GM19467 (cell line): Measurements from ENCODE around the gene ZNG1B.
"Not testable (repeated sequence)": the region's sequence is repeated elsewhere in the genome, so short reads cannot be mapped to it uniquely, and the experiment has no call there.

Source experiments
- ATAC-seq: cut with Tn5 transposase; IDR thresholded peaks from one replicate; pipeline ENCODE4 v1.9.1; 2021; ENCODE audit warnings: mild to moderate bottlenecking, moderate library complexity; ENCODE audit not compliant: unreplicated experiment

ZNG1B gene

DNA sequence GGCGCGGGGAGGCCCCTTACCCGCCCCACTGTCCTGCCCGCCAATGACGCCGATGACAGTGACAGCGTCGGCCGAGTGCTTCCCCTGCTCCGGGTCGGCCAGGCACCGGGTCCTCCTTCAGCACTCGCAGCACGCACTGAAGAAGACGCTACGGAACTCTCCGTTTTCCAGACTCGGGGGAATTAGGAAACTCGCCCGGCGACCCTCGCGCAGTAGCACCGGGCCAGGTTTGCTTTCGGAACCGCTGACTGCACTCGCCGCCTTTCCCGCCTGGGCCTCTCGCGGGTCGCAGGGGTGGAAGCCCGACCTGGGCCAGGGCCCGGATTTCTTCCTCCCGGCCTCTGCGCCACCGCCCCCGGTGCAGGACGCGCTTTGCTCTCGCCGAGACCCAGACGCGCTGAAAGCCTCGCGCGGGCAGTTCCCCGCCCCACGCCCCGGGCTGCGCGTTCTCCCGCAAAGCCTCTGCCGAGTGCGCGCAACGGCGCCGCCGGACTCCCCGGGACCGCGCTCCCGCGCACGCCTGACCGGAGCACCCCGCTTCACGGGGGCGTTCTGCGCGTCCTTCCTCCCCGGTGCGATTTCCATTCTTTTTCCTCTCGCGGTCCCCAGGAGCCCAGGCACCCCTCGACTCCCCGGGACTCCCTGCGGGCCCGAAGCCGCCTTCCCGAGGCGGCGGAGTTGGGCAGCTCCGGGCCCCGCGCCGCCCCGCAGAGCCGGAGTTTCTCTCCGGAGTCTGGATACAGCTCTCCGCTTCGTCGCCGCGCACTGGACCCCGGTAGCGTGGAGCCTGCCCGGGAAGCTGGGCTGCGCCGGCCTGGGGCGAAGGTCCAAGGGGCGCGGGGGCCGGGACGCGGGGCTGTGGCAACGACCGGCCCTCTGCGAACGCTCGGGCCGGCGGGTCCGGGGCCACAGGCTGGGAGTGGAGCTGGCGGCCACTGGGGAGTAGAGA lies 65.9 kb downstream of the ZNG1B start:
- ATAC-seq: peak; percentile 73

DNA sequence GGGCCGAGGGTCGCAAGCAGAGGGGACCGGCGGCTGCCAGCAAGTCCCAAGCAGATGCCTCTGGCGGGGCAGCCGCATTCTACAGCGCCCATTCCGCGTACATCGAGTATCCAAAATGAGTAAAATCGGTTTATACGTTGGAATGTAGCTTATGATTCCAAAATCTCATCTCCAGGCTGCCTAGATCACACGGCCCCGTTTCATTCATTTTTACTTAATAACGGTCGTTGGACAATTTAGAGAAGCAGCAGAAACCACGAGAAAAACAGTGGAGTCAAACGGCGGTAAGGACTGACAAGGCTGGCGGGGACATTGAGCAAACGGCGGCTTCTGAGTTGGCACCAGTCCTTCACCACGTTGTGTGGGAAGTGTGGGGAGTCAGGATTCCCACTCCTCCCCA lies 66.6 kb downstream of the ZNG1B start:
- ATAC-seq: not testable (repeated sequence)

DNA sequence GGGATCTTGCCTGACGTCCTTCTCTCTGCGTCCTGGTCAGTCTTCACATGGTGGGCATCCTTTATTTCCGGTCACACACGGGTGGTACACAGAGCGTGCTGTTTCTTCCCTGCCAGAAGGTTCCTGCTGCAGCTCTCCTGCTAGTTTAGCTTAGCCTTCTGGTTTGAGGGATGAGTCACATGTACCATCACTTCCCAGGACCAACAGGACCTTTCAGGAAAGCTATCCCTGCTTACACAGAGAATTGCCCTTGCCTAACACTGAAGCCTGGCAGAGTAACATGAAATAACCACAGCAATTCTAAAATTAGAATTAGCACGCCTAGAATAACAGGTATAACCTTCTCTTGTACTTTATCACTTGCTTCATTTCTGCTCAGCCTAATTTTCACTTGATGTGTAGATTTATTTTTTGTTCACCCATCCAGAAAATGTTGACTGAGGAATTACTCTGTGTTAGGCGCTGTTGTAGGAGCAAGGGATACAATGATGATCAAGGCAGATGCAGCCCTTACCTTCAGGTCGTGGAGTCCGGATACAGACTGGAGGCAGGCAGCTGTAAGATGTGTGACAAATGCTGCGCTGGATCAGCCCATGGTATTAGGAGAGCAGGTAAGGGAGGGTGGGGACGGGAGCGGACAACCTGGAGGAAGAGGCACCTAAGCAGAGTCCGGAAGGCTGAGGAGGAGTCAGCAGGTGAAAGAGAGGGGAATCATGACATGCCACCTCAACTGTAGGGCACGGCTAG lies 70.1 kb downstream of the ZNG1B start:
- ATAC-seq: not testable (repeated sequence)

DNA sequence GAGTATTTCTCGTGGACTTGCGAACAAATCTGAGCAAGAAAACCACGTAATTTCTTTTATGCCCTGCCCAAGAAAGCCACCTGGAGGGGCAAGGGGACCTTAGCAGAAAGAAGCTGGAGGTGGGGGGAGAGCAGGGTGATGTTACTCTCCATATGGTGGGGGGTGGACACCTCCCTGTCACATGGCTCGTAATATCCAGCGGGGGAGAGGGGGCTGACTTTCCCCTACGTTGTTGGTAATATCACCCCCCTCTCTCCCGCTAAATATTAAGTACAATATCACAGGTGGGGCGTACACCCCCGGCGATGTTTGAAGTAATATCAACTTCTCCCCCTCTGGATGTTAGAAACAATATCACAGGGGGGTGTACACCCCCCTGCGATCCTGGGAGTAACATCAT lies 70.7 kb downstream of the ZNG1B start:
- ATAC-seq: not testable (repeated sequence)

DNA sequence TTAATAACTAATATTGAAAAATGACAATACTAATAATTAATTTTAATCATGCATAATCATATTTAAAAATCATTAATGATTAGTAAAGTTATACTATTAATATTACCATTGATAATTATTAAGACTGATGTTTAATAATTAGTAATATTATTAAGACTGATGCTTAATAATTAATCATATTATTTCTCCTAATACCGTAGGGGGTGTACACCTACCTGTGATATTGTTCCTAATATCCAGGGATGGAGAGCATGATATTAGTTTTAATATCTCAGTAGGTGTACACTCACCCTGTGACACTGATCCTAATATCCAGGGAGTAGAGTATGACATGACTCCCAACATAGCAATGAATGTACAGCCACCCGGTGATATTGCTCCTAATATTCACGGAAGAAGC lies 73.4 kb downstream of the ZNG1B start:
- not testable (repeated sequence) for ATAC-seq

DNA sequence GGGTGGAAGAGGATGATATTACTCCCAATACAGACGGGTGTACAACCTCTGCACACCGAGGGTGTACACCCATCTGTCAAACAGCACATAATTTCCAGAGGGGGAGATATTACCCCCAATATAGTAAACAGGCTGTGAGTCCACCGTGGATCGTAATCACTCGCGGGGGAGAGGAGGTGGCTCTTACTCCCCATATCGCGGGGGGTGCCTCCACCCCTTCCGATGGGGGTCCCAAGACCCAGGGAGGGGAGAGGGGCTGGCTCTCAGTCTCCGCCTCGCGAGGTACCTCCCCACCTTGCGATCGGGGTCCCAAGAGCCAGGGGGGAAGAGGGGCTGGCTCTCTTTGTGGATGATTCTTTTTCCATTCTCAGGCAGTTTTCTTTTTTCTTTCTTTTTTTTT lies 74.4 kb downstream of the ZNG1B start:
- ATAC-seq: not testable (repeated sequence)

DNA sequence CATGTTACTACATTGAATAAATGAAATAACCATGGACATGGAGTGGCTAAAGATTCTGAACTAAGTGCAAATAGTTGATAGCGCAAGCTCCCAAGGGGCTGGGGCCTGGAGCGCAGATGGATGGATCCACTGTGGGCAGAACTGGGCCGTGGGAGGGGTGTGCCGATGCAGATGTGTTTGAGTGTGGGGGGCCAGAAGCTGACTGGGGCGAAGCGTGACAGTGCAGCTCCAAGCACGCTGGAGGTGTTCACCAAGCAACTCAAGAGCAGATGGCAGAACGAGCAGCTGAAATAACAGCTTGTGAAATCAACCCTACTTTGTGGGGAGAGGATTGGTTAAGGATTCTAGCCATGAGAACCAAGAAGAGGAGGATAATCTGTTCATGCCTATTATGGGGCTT lies 78.0 kb downstream of the ZNG1B start:
- not testable (repeated sequence) for ATAC-seq

DNA sequence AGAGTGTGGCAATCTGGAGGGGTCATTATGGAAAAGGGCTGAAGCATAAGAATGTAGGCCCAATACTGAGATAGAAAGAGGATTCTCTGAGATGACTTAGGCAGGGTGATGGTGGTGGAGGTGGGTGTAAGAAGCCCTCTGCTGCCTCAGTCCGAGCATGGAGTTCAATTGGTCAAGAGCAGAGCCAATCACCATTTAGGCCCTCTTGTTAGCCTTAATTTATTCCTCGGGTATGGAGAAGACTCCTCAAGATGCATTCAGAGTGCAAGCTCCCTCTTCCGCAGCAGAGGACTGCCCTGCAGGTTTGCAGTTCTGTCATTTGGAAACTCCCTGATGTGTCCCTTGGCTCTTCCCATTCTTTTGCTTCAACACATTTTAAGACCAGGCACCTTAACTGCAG lies 78.5 kb downstream of the ZNG1B start:
- ATAC-seq: not testable (repeated sequence)

DNA sequence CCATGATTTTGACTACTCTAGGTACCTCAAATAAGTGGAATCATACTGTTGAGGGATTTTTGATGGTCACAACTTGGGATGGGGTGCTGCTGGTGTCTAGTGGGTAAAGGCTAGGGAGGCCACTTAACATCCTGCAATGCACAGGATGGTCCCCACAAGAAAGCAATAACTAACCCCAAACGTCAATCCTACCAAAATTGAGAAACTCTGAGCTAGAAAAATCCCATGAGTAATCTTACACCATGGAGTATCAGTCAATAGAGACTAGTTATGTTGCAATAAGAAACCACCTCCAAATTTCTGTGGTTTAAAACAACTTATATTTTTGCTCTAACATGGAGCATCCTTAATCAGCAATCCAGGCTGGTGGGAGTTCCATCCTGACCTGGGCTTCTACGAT lies 79.5 kb downstream of the ZNG1B start:
- ATAC-seq: not testable (repeated sequence)

DNA sequence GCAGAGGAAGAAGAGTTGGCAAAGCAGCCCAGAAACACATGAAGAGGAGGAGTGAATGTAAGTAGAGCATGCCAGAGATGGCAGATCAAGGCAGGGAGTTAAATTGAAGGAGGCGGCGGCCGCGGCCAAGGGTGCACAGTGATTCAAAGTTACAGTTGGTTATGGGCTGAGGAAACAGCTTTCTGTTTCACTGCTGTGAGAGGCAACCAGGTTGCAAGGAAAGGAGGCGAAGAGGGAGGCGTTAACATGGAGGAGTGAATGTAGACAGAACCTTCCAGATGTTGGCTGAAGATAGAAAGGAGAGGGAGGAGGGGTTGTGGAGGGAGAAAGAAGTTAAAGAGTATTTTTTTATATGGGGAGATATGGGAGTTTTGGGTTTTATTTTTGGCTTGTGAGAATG lies 83.3 kb downstream of the ZNG1B start:
- not testable (repeated sequence) for ATAC-seq

DNA sequence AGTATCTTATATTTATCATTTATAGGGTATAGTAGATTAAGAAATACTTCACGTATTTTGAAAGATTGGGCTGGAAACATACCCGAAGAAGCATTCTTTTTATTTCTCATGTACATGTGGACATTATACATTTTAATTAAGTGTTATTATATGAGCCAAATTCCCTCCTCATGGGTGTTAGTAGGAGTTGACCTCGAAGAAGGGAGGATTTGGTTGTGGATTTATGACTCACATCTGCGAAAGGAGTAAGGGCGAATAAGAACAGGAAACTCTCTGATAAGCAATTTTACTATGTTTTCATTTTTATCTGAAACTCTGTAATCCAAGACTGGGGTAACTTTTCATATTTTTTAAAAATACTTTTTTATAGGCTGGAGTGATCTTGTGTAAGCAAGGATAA lies 84.0 kb downstream of the ZNG1B start:
- ATAC-seq: not testable (repeated sequence)

DNA sequence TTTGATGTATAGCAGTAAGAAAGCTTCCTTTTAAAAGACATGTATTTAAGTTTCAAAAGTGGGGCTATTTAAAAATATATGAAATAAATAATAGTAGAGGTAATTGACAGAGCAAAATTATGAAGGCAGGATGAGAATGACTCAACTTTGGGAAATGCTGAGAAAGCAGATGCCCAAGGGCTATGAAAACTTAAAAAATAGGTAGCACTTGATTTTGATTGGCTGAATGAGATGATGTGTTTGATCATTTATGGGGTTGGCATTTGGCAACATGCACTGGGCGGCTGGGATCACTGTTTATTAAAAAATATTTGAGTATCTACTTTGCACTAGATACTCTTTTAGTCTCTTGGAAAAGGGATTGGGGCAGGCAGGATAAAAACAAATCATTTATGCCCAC lies 87.5 kb downstream of the ZNG1B start:
- not testable (repeated sequence) for ATAC-seq

DNA sequence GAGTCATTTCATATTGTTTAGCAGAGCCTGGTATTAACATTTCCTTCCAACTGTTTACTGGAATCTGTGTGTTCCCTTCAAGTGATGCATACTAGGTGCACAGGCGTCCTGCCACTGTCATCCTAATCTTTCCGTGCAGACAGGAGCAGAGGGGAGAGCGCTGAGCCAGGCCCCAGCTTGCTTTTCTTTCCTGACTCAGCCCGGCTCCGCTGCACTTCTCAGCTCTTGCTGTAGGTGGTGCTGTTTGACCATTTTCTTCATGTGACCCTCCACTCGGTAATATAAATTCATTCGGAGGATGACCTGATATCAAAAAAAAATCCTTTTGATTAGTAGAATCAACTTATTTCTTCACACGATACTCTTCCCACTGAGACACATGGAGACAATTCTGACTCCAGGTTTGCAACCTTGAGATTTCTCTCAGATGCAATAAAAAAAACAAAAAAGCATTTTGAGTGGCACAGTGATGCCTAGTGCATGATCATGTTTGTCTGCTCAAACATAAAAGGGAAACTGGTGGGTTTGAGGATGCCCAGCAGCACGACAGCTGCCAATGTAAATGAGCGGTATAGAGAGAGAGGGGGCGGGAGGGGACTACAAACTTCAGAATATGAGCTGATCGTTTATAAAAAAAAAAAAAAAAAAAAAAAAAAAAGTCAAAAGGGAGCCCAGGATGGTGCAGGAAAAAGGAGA lies 90.0 kb downstream of the ZNG1B start:
- ATAC-seq: peak; percentile 73

DNA sequence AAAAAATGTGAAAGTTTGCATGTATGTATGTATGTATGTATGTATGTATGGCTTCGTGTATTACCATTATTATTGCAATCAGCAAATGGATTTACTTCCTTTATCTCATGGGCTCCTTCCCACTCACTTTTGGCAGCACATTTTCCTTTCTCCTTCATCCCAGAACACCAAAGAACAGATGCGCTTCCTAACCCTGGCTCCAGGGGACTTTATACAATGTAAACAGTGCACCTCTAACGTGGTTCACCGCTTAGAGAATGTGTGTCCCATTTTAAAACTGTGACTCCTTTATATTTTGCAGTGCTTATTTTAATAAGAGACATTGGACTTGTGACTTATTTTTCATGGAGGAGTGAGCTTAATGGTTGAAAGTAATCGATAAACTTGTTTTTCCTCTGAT lies 90.6 kb downstream of the ZNG1B start:
- not testable (repeated sequence) for ATAC-seq

DNA sequence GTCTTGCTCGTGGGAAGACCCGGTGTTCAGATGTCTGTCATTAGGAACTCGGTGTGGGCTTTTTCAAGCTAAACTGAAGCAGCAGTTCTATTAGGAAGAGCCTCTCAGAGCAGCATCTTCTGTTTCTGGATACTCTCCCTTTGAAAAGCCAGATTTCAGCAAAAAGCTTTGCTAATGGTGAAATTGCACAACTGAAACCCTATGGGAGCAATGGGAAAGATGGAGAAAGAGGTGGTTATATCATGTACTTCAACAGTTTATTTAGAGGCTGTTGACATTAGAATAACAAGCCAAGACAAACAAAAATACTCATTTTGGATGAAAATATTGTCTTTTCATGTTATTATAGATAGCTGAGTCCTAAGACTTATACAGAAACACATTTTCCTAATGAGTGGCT lies 91.4 kb downstream of the ZNG1B start:
- ATAC-seq: not testable (repeated sequence)

DNA sequence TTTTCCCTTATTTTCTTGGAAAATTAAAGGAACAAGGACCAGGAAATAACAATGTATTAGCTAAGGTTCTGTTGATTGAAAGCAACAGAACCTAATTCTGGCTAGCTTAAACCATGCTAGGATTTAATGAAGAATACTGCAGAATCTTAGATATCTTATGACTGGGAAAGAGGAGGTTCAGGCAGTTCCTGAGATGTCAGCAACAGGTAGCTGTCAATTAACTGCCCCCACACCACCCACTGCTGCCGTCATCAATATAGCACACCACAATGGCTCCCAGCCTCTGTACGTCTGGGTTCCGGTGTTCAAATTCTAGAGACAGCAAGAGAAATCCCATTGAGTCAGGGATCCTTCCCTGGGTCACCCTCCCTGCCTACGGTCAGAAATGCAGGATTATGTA lies 95.5 kb downstream of the ZNG1B start:
- not testable (repeated sequence) for ATAC-seq

DNA sequence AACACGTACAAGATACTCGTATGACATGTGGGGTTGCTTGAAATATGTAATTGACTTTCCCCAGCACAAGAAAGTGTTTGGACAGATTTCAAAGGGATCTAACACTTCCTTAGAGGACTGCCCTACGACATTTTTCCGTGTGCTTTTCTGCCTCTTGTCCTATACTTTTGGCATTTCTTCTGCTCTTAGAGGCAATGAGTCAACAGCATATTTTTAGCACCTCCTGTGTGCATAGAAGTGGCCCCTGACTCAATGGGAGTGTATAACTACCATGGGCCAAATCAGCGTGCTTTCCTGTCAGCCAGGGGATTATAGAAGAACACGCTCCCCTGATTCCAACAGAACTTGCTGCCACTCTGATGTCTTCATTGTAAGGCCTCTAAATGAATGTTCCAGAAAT lies 99.1 kb downstream of the ZNG1B start:
- ATAC-seq: not testable (repeated sequence)

DNA sequence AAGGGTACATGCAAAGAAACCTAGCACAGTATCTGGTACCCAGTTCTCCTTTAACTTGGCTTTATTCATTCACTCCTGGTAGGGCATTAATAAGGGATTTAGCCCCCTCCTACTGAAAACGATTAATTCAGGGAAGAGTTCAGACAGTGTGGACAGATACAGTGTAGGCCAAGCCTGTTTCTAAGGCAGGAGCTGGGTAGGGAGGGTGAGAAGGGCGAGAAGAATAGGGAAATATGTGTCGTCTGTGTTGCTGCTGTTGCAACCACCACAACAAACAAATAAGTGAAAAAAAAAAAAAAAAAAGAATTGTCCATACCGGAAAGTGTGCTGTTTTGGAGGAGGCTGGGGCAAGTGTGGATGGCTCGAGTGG lies 103.3 kb downstream of the ZNG1B start:
- not testable (repeated sequence) for ATAC-seq

DNA sequence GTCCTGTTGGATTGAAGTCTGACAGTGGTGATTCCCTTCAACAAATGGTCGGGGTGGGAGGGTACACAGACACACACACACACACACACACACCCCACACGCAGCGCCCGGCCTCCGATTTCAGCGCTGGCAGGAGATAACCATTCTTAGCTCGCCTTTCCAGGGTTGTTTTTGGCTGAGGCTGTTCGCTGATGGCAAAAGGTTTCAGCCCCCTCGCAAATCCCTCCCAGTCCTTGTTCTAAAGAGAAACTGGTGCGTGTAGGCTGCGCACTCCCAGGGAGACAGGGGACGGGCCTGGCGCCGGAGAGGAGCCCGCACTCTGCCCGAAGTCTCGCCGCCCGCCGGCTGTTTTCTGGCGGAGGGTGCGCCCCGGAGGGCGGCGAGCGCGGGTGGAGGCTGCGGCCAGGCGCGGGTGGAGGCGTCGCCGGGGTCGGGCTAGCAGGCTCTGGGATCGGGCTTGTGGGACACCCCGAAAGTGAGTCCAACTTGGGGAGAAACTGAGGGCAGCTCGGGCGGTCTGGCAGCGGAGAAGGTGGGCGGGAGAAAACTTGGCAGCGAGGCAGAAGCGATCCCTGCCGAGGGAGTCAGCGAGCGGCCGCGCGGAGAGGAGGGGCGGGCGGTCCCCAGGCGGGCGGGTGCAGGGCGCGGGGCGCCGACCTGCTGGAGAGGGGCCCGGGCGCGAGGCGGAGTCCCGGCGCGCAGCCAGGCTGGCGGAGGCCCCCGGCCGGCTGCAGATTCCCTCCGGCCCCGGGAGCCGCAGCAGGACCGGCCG lies 103.9 kb downstream of the ZNG1B start:
- not testable (repeated sequence) for ATAC-seq

DNA sequence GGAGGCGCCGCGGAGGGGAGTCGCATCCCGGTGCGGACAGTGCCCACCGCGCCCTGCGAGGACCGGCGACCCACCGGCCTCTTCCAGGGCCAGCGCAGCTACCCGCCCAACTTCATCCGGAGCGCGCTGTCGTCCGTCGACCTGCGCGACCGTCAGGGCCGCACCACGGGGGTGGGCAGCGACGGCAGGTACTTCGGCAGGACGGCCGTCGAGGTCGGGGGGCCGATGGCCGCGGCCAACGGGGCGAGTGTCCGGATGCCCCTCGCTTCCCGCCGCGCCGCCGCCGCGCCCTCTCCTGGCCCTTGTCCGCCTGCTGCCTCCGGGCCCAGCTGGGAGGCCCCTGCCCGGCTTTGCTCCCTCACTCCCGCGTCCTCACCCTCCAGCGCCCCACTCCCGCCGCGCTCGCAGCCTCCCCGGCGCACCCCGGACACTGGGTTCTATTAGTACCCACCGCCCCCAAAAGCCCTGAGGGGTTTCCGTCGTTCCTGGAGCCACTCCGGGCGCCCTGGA lies 104.5 kb downstream of the ZNG1B start:
- not testable (repeated sequence) for ATAC-seq
